Left ventricle myocardium inferior (tissue), 1 donor: Measurements from ENCODE around the gene ZNF740. TPM values are rescaled to one million over a fixed set of nuclear protein-coding genes. Genes with fewer than 3 reads are reported as not detected.
A peak's percentile ranks its signal among the peaks of the same experiment; 100 is the strongest.

Experiments
- DNase-seq: peaks from one replicate; pipeline ENCODE4 v3.0.0-alpha.2; 2020
- H3K27ac ChIP-seq: fragments of 200-600 bp; replicated peaks from 2 replicates; pipeline ENCODE4 v1.8.0; 2021
- H3K27me3 ChIP-seq: fragments of 200-600 bp; 2 replicates; pipeline ENCODE4 v1.8.0; 2021; ENCODE audit warnings: low read depth
- H3K36me3 ChIP-seq: fragments of 200-600 bp; 2 replicates; pipeline ENCODE4 v1.8.0; 2021
- H3K4me1 ChIP-seq: fragments of 200-600 bp; 2 replicates; pipeline ENCODE4 v1.8.0; 2021
- H3K4me3 ChIP-seq: fragments of 200-600 bp; 2 replicates; pipeline ENCODE4 v1.8.0; 2021; ENCODE audit warnings: mild to moderate bottlenecking, moderate library complexity
- H3K9me3 ChIP-seq: fragments of 200-600 bp; replicated peaks from 2 replicates; pipeline ENCODE4 v1.8.0; 2021
- intact Hi-C: fragments of 100-400 bp; cut with micrococcal nuclease; formaldehyde crosslinking; loops from one replicate; pipeline ENCODE4 v1.11.0; 2022
- total RNA-seq: library from RNA; stranded (reverse); fragmentation: NEBNext Ultra II Directional; extraction: Animal tissue kit (Norgen Biotek cat#: 25700); gene quantifications from one replicate; pipeline ENCODE4 v1.2.1, GENCODE V29; 2021
- TF ChIP-seq, protein P1 (sequence below): fragments of 200-600 bp; IDR thresholded peaks from 2 replicates; pipeline ENCODE4 v1.8.0; 2021; ENCODE audit warnings: antibody characterized with exemption, mild to moderate bottlenecking, borderline replicate concordance
- donor health status: DM: no; HTN: yes; CAD: no; lungs with severe emphysema.

The ZNF740 gene
- total RNA-seq, 1 donor from 2014 or later = 26.5 TPM

DNA sequence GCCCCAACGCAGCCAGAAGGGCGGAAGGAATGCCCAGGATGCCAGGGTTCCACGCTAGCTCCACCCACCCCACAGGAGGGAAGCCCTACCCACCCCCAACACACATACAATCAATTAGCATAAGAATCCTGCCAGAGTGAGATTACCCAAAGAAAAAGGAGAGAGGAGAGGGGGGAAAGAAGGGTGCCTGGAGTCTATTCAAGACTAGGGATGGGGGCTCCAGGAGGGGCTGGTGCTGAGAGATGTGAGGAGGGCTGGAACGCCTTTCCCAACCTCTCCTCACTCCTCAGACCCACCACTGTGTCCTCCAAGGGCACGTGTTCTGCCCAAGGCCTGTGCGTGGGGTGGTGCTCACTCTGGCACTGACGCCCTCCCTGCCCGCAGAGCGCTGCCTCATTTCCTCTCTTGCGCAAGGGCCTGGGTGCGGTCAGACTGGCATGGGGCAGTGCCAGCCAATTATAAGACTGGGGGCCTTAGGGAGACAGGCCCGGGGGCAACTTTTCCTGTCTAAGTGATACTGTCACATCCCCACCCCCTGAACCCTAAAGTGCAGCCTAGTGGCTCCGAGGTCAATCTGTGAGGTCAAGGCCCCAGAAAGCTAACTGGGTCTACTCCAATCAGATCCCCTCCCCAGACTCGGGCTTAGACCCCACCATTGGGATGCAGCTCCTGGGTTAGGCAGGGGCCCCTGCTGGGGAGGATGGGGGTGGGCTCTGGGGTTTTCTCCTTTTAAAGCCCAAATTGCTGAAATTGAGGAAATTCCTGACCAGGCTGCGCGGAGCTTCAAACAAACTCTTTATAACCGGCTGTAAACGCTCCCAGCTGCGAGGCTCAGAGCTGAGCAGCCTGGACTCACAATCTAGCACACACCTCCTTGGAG is 36.8 kb downstream of the ZNF740 start:
- H3K4me1 ChIP-seq = peaks cover 89% of the 10 kb centered on the region
- DNase-seq = peak; percentile 43
- H3K27me3 ChIP-seq = no peaks in the 10 kb centered on the region
- peak overlapping the region; percentile 100 for H3K27ac ChIP-seq
- intact Hi-C loops = no loop called here
- H3K4me3 ChIP-seq = peak overlapping the region; percentile 84
- peaks cover 23% of the 10 kb centered on the region for H3K36me3 ChIP-seq
- H3K9me3 ChIP-seq = no peaks in the 10 kb centered on the region
- TF ChIP-seq, protein P1, sequence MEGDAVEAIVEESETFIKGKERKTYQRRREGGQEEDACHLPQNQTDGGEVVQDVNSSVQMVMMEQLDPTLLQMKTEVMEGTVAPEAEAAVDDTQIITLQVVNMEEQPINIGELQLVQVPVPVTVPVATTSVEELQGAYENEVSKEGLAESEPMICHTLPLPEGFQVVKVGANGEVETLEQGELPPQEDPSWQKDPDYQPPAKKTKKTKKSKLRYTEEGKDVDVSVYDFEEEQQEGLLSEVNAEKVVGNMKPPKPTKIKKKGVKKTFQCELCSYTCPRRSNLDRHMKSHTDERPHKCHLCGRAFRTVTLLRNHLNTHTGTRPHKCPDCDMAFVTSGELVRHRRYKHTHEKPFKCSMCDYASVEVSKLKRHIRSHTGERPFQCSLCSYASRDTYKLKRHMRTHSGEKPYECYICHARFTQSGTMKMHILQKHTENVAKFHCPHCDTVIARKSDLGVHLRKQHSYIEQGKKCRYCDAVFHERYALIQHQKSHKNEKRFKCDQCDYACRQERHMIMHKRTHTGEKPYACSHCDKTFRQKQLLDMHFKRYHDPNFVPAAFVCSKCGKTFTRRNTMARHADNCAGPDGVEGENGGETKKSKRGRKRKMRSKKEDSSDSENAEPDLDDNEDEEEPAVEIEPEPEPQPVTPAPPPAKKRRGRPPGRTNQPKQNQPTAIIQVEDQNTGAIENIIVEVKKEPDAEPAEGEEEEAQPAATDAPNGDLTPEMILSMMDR = no peak

DNA sequence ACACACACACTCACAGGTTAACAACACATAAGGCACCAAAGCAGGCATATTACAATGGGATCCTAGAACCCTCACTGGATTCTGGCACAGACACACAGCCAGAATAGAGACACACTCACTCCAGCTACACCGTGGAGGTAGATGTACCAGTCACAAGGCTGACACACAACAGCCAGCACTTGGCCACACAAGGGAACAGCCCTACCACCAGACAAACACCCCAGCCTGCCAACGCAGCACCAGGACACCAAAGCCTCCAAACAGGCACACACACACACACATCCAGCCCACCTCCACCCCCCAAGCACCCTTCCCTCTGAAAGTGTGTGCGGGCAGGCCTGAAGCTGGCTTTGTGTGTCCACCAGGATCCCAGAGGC is 37.4 kb downstream of the ZNF740 start:
- Histone ChIP-seq H3K4me1 (peaks cover 91% of the 10 kb centered on the region), H3K27me3 (no peaks in the 10 kb centered on the region), H3K27ac (peak overlapping the region; percentile 100), H3K36me3 (peaks cover 17% of the 10 kb centered on the region), H3K4me3 (peak overlapping the region; percentile 84), H3K9me3 (no peaks in the 10 kb centered on the region)
- no peak for DNase-seq
- intact Hi-C loops = no loop called here
- TF ChIP-seq, protein P1 = no peak

DNA sequence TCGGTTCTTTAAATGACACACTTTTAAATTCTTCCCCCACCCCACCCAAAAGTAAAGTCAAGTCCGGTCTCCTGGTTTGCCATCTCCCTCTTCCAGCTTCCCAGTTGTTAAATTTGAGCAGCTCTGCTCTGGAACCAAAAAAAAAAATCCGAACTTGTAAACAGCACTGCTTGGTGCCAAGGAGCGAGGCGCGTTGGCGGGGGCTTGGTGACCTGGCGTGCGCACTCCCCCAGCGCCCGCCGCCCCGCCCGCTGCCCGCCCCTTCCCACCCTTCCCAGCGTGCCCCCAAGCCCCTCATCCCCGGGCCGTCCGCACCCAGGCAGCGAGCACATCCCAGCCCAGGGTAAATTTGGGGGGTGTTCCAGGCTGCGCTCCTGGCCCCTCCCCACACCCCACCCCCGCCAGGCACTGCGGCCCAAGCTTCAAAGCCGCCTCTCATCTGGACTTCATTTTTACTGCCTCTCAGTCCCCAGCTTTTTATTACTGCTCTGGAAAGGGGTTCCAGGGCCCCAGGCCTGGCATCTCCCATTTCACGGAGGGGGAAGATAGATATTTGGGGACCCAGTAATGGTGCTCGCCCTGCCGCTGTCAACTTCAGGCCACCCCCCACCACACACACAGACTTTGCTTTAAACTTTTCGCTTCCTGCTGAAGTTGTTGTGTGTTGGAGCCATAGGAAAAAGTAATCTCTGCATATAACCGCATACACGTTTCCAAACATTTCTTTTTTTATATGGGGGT is 38.2 kb downstream of the ZNF740 start:
- Histone ChIP-seq H3K9me3 (no peaks in the 10 kb centered on the region), H3K4me1 (peaks cover 91% of the 10 kb centered on the region), H3K27ac (peak overlapping the region; percentile 100), H3K36me3 (peaks cover 9% of the 10 kb centered on the region), H3K4me3 (peak overlapping the region; percentile 84), H3K27me3 (no peaks in the 10 kb centered on the region)
- intact Hi-C loops = no loop called here
- TF ChIP-seq, protein P1 = no peak
- peak; percentile 42 for DNase-seq

DNA sequence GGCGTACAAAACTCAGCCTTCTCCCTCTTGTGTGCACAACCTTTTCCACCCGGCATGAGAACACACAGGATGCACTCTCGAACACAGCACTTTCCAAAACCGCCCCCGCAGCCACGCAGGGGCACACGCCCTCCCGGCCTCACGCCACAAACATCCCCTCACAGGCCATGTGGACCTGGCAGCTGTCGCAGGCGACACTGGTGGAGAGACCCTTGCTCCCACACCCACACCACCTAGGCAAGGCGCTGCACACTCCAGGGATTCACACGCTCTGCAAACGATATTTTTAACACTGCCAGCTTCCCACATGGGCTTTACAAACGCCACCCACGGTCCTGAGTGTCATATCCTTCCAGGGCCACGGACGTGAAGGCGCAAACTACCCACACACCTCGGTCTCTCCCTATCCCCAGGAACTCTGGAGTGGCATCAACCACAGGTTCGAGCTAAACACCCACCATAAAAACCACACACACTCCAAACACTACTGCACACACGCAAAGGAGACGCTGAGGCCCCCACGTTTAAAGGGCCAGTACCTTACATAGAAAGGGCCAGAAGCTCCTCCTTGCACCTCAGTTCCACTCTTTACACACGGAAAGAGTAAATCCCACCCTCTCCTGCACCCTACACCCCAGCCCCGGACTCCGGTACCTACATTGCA is 38.9 kb downstream of the ZNF740 start:
- DNase-seq = peak; percentile 51
- TF ChIP-seq, protein P1 = no peak

DNA sequence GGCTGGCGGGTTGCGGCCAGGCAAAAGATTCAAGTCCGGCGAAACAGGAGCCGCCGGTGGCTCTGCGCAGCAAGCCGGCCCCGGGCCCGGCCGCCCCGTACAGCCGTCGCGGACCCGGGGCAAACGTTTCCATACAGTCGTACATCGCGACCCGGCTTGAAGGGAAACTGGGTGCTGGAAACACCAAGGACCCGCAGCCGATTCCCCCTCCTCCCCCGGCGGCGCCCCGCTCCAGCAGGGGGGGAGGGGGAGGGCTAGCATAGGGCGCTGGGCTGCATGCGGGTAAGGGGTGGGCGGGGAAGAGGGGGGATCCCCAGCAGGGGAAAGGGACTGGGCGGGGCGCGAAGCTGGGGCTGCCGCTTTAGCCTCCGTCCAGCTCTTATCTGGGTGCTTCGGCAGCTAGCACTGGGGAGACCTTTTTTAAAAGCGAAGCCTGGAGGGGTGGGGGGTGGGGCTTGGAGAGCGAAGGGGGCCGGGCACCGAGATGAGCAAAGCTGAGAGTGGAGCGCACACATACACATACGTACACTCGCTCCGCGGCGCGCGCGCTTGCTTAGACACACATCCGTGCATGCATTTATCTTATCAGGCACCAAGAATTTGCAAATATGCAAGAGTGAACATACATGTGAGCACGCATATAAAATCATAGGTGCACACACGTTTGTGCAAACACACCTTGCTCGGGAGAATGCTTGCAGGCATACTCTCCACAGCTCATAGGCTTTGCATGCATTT is 39.6 kb downstream of the ZNF740 start:
- peak; percentile 71 for DNase-seq
- Histone ChIP-seq H3K4me3 (peak overlapping the region; percentile 84), H3K9me3 (no peaks in the 10 kb centered on the region), H3K27ac (peak overlapping the region; percentile 100), H3K4me1 (peaks cover 91% of the 10 kb centered on the region), H3K36me3 (no peaks in the 10 kb centered on the region), H3K27me3 (no peaks in the 10 kb centered on the region)
- intact Hi-C loops = no loop called here
- TF ChIP-seq, protein P1 = no peak

More for the DNA sequence above, 38.9 kb downstream of the ZNF740 start:
- Histone ChIP-seq H3K27me3 (no peaks in the 10 kb centered on the region), H3K9me3 (no peaks in the 10 kb centered on the region), H3K4me3 (peak overlapping the region; percentile 84), H3K4me1 (peaks cover 91% of the 10 kb centered on the region), H3K27ac (peak overlapping the region; percentile 100), H3K36me3 (peaks cover 2% of the 10 kb centered on the region)
- intact Hi-C loops = no loop called here
